H1 (cell line): Measurements from ENCODE around the gene KCNA2. TPM values are rescaled to one million over a fixed set of nuclear protein-coding genes. Genes with fewer than 3 reads are reported as not detected.

Experiments
- CTCF ChIA-PET: fragments of 300-600 bp; sonication (Branson Sonifier 250); formaldehyde crosslinking; loops from one replicate; lab custom pipeline; 2021; ENCODE audit not compliant: partially characterized antibody; lab: Charles Lee
- POLR2A ChIA-PET: fragments of 300-600 bp; sonication (Branson Sonifier 250); formaldehyde crosslinking; loops from one replicate; lab custom pipeline; 2021; ENCODE audit warnings: inconsistent platforms; ENCODE audit not compliant: partially characterized antibody; lab: Charles Lee
- DNase-seq, 2 experiments: peaks; one replicate each; pipeline versions ENCODE4 v3.0.0 to v3.0.0-alpha.2; 2010 to 2022; ENCODE audit warnings: low spot score in 2 of 2, low read depth in 1 of 2, mixed read lengths in 1 of 2
- FAIRE-seq: peaks from 2 replicates; lab custom pipeline; 2011; peaks lifted over from hg19 to GRCh38; lab: Jason Lieb, UNC
- H2AFZ ChIP-seq: 2 replicates; pipeline ENCODE4 v1.8.1; 2012; ENCODE audit warnings: low read length, inconsistent platforms
- H2AK5ac ChIP-seq: 2 replicates; pipeline ENCODE4 v1.6.1; 2013; ENCODE audit warnings: low read depth, low read length
- H2BK120ac ChIP-seq: replicated peaks from 2 replicates; pipeline ENCODE3; 2013; ENCODE audit warnings: low read depth, low read length, inconsistent platforms
- H2BK12ac ChIP-seq: 2 replicates; pipeline ENCODE4 v1.6.1; 2013; ENCODE audit warnings: low read depth, low read length
- H2BK15ac ChIP-seq: 2 replicates; pipeline ENCODE4 v1.6.1; 2013; ENCODE audit warnings: low read length
- H2BK20ac ChIP-seq: 2 replicates; pipeline ENCODE4 v1.6.1; 2013; ENCODE audit warnings: low read length
- H2BK5ac ChIP-seq: 2 replicates; pipeline ENCODE4 v1.6.1; 2013; ENCODE audit warnings: low read depth, low read length
- H3K14ac ChIP-seq: 2 replicates; pipeline ENCODE4 v1.6.1; 2013; ENCODE audit warnings: inconsistent platforms; ENCODE audit not compliant: insufficient read length
- H3K18ac ChIP-seq: 2 replicates; pipeline ENCODE4 v1.6.1; 2013; ENCODE audit warnings: low read length; ENCODE audit errors: extremely low read depth
- H3K23ac ChIP-seq: 2 replicates; pipeline ENCODE4 v1.6.1; 2013; ENCODE audit warnings: inconsistent platforms; ENCODE audit not compliant: insufficient read length
- H3K23me2 ChIP-seq: 2 replicates; pipeline ENCODE4 v1.6.1; 2013; ENCODE audit warnings: low read depth, low read length
- H3K27ac ChIP-seq: 2 replicates; pipeline ENCODE4 v1.6.1; 2011; ENCODE audit warnings: low read depth, low read length, inconsistent platforms
- H3K27me3 ChIP-seq, 4 experiments: replicated peaks in 1 of 4; 1 replicate in 1 of 4; 2 replicates in 3 of 4; pipeline versions ENCODE4 v1.6.1 to v1.8.1; 2011 to 2013; ENCODE audit warnings: low read length in 3 of 4, mild to moderate bottlenecking in 3 of 4, inconsistent platforms in 2 of 4, mixed read lengths in 2 of 4, moderate library complexity in 1 of 4; ENCODE audit not compliant: control insufficient read depth in 3 of 4, insufficient read depth in 3 of 4; ENCODE audit errors: extremely low read depth in 1 of 4
- H3K36me3 ChIP-seq, 4 experiments: 2 replicates each; pipeline versions ENCODE4 v1.6.1 to v1.8.1; 2011 to 2013; ENCODE audit warnings: mild to moderate bottlenecking in 4 of 4, low read length in 3 of 4, moderate library complexity in 2 of 4, control low read depth in 1 of 4, inconsistent platforms in 1 of 4; ENCODE audit not compliant: insufficient read depth in 4 of 4, control insufficient read depth in 2 of 4
- H3K4ac ChIP-seq: replicated peaks from 2 replicates; pipeline ENCODE3; 2013; ENCODE audit warnings: low read length, low read depth, mixed read lengths, inconsistent platforms; ENCODE audit not compliant: insufficient read length
- H3K4me1 ChIP-seq, 4 experiments: replicated peaks in 1 of 4; 1 replicate in 1 of 4; 2 replicates in 3 of 4; pipeline versions ENCODE4 v1.6.1 to v1.8.1; 2011 to 2013; ENCODE audit warnings: low read length in 3 of 4, inconsistent platforms in 2 of 4, mixed read lengths in 1 of 4; ENCODE audit not compliant: insufficient read depth in 4 of 4, control insufficient read depth in 3 of 4
- H3K4me2 ChIP-seq, 2 experiments: 2 replicates each; pipeline versions ENCODE4 v1.6.1 to v1.8.1; 2011 to 2013; ENCODE audit warnings: low read depth in 2 of 2, low read length in 2 of 2, control low read depth in 1 of 2, inconsistent platforms in 1 of 2, mild to moderate bottlenecking in 1 of 2; ENCODE audit not compliant: insufficient read depth in 1 of 2
- H3K4me3 ChIP-seq, 4 experiments: fragments of 200-600, 300-600 bp in 1 of 4; sonication (generic), shearing (Covaris generic), sonication (Bioruptor Twin) in 1 of 4; 2 replicates each; pipeline versions ENCODE4 v1.5.1 to v1.8.1; 2011 to 2016; ENCODE audit warnings: low read length in 4 of 4, low read depth in 3 of 4, control low read depth in 2 of 4, inconsistent platforms in 2 of 4, mild to moderate bottlenecking in 2 of 4, mixed read lengths in 1 of 4, moderate library complexity in 1 of 4; ENCODE audit not compliant: insufficient read depth in 2 of 4; ENCODE audit errors: extremely low read depth in 1 of 4
- H3K56ac ChIP-seq: replicated peaks from 2 replicates; pipeline ENCODE3; 2013; ENCODE audit warnings: low read depth, mild to moderate bottlenecking, mixed read lengths, low read length, inconsistent platforms; ENCODE audit not compliant: insufficient read length
- H3K79me1 ChIP-seq: 2 replicates; pipeline ENCODE4 v1.6.1; 2013; ENCODE audit warnings: low read depth, low read length, control low read depth
- H3K79me2 ChIP-seq, 2 experiments: 2 replicates each; pipeline versions ENCODE4 v1.6.1 to v1.8.1; 2012 to 2013; ENCODE audit warnings: low read length in 2 of 2, mild to moderate bottlenecking in 2 of 2, inconsistent platforms in 1 of 2; ENCODE audit not compliant: insufficient read depth in 2 of 2, control insufficient read depth in 1 of 2
- H3K9ac ChIP-seq, 4 experiments: replicated peaks in 1 of 4; 1 replicate in 1 of 4; 2 replicates in 3 of 4; pipeline versions ENCODE4 v1.6.1 to v1.8.1; 2011 to 2013; ENCODE audit warnings: low read depth in 3 of 4, low read length in 3 of 4, control low read depth in 2 of 4, mild to moderate bottlenecking in 2 of 4, moderate library complexity in 2 of 4, inconsistent platforms in 1 of 4; ENCODE audit errors: extremely low read depth in 1 of 4
- H3K9me3 ChIP-seq, 2 experiments: 2 replicates each; pipeline versions ENCODE4 v1.6.1 to v1.8.1; 2012 to 2013; ENCODE audit warnings: mild to moderate bottlenecking in 2 of 2, moderate library complexity in 2 of 2, control low read depth in 1 of 2, inconsistent platforms in 1 of 2, low read depth in 1 of 2, low read length in 1 of 2, mixed read lengths in 1 of 2; ENCODE audit not compliant: insufficient read depth in 2 of 2
- H4K20me1 ChIP-seq, 2 experiments: replicated peaks in 1 of 2; 2 replicates each; pipeline versions ENCODE3 to v1.8.1; 2011 to 2013; ENCODE audit warnings: inconsistent platforms in 2 of 2, low read length in 2 of 2, mild to moderate bottlenecking in 1 of 2; ENCODE audit not compliant: insufficient read depth in 2 of 2, control insufficient read depth in 1 of 2
- H4K5ac ChIP-seq: 2 replicates; pipeline ENCODE4 v1.6.1; 2013; ENCODE audit warnings: low read length, low read depth, mixed read lengths, inconsistent platforms; ENCODE audit not compliant: insufficient read length
- H4K8ac ChIP-seq: 2 replicates; pipeline ENCODE4 v1.8.0; 2013; ENCODE audit warnings: mild to moderate bottlenecking, moderate library complexity, low read length, inconsistent platforms; ENCODE audit not compliant: insufficient read depth; ENCODE audit errors: extremely low read depth
- H4K91ac ChIP-seq: replicated peaks from 2 replicates; pipeline ENCODE3; 2013; ENCODE audit warnings: low read length, mixed read lengths, inconsistent platforms; ENCODE audit not compliant: insufficient read length
- E2F6 ChIP-seq: IDR thresholded peaks from 2 replicates; pipeline ENCODE4 v1.6.1; 2012; ENCODE audit warnings: inconsistent platforms
- EZH2 ChIP-seq: fragments of 200-600 bp; sonication (generic); IDR thresholded peaks from 2 replicates; pipeline ENCODE4 v1.7.1; 2012; ENCODE audit warnings: low read depth, mild to moderate bottlenecking, moderate library complexity, low read length, inconsistent platforms; ENCODE audit not compliant: severe bottlenecking
- KDM1A ChIP-seq: fragments of 200-600, 300-600 bp; sonication (generic); IDR thresholded peaks from 2 replicates; pipeline ENCODE4 v1.7.1; 2016; ENCODE audit warnings: mild to moderate bottlenecking, low read length, borderline replicate concordance
- SUZ12 ChIP-seq: fragments of 200-600 bp; sonication (generic); IDR thresholded peaks from 2 replicates; pipeline ENCODE4 v1.6.1; 2012; ENCODE audit warnings: mild to moderate bottlenecking, inconsistent platforms, low read length, moderate library complexity, mixed read lengths
- WGBS, 2 experiments: shearing (Covaris generic) in 1 of 2; methylation state at CpG; one replicate each; pipeline versions ENCODE4 v1.1.6 to v1.1.7; 2013 to 2015; ENCODE audit warnings: low lambda C conversion rate in 2 of 2, mixed read lengths in 2 of 2, inconsistent platforms in 1 of 2, low coverage in 1 of 2, missing lambda C conversion rate in 1 of 2; ENCODE audit not compliant: insufficient replicate concordance in 2 of 2, insufficient coverage in 1 of 2, insufficient read length in 1 of 2; ENCODE audit errors: extremely low coverage in 1 of 2, missing lambda C conversion rate in 1 of 2; 5-methylcytosine and 5-hydroxymethylcytosine counted together
- polyA plus RNA-seq, 7 experiments: library from polyadenylated mRNA; depleted of rRNA in 3 of 7; stranded (reverse) in 5 of 7; unstranded in 2 of 7; fragments of >200 nt in 5 of 7; fragments of 200-250 nt in 2 of 7; gene quantifications; 1 replicate in 5 of 7; 2 replicates in 1 of 7; 4 replicates in 1 of 7; pipeline versions ENCODE4 v1.2.1 to v1.2.3, GENCODE V29; 2011 to 2013; ENCODE audit warnings: missing spikeins in 2 of 7, mixed read lengths in 2 of 7
- total RNA-seq: library from RNA; stranded (reverse); fragmentation: NEBNext Ultra II Directional; extraction: Animal tissue kit (Norgen Biotek cat#: 25700); gene quantifications from 2 replicates; pipeline ENCODE4 v1.2.1, GENCODE V29; 2021

Gene KCNA2
- total and polyA plus RNA-seq, 2 of the 8 experiments (the other 6 are each of a cell fraction or from before 2014, with no cell fraction given), result 0.26 to 0.78 TPM

- Histone ChIP-seq H2AFZ (no peak overlapping the region), H3K4ac (no peak overlapping the region), H2BK5ac (no peak overlapping the region), H3K23ac (no peak overlapping the region), H3K4me1 (peaks cover 5 to 15% (median 10%) of the 10 kb centered on the region in 4 experiments), H3K79me2 (no peaks in the 10 kb centered on the region), H2BK20ac (no peak overlapping the region), H4K91ac (no peak overlapping the region), H4K8ac (no peak overlapping the region), H2BK120ac (no peak overlapping the region), H3K27me3 (peaks cover 36 to 80% (median 69%) of the 10 kb centered on the region in 4 experiments), H2AK5ac (no peak overlapping the region), H3K4me3 (peak overlapping the region in 3 of 4 experiments; percentile 45 to 69 (median 47); a peak in 7 of 8 replicates), H2BK12ac (peak overlapping the region; percentile 50; the same call in 1 of the 2 replicates), H3K56ac (no peak overlapping the region), H3K18ac (no peak overlapping the region), H4K20me1 (peaks cover 2 to 3% of the 10 kb centered on the region in 2 experiments), H3K79me1 (no peaks in the 10 kb centered on the region), H3K23me2 (peaks cover 11% of the 10 kb centered on the region), H3K36me3 (no peaks in the 10 kb centered on the region; a peak in 1 of 8 replicates), H3K9me3 (no peaks in the 10 kb centered on the region), H3K9ac (no peak overlapping the region), H2BK15ac (no peak overlapping the region), H3K14ac (no peak overlapping the region), H3K27ac (no peak overlapping the region), H4K5ac (no peak overlapping the region), H3K4me2 (peak overlapping the region; percentile 89 to 100)
- TF ChIP-seq KDM1A, result no peak
- peak; percentile 33; the same call in 1 of the 2 replicates for TF ChIP-seq E2F6
- peak; percentile 79 for TF ChIP-seq SUZ12
- TF ChIP-seq EZH2, result peak; percentile 67
- 4% methylated on average over 20 of the region's 28 CpGs; no CpG with 5 or more reads in 1 of the 2 experiments for WGBS, 2 experiments
- DNase-seq (peak in 1 of 2 experiments; percentile 62), FAIRE-seq (no peak)
- ChIA-PET CTCF (interaction anchor here (0.7 to 5.7 kb wide), 9 partner anchors 12 to 112 kb away, joined by 3 to 62 read pairs (median 7); no protein-coding TSS in a partner anchor), POLR2A (no interaction called here)
Measured at GRCh38 chr1:110607536-110608230, 1.5 kb upstream of the KCNA2 start.
